Measurements from ENCODE around the gene SELENOV.

SELENOV gene

DNA sequence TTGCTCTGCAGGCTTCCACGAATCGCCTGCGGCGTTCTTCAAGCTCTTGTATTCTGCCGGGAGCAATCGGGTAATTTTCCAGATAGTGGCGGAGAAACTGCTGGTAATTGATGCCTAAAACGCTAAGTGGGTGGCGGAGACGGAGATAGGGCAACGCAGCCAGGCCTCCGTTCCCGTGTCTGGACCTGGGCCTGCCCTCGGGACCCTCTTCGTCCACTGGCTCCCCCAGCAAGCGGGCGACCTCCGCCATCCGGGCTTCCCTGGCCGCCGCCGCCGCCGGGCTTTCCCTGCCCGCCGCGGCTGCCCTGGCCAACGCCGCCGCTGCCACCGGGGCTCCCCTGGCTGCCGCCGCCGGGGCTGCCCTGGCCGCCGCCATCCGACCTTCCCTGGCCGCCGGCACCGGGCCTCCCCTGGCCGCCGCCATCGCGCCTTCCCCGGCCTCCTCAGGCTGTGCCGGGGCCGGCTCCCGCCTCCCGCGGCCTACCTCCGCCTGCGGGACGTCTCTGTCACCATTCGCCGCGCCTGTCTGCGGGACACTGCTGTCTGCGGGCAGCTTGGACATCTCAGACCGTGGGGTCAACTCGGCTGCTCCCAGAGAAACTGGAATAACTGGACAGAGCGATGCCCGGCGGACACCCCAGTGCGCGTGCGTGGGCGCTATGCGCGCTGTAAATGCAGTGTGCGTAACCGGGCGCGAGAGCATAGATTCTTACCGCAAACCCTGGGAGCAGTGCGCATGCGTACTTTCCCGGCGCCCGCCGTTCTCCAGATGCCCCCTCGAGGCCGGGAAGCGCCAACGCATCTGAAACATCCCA, 24.8 kb downstream of the SELENOV start, which contains the start of gene EID2:
Gene EID2, minus strand, starts transcription at position 644 of the 815 bp plus-strand sequence. Its CDS starts 82 bp downstream, at position 562.
- TF ChIP-seq, protein P1, sequence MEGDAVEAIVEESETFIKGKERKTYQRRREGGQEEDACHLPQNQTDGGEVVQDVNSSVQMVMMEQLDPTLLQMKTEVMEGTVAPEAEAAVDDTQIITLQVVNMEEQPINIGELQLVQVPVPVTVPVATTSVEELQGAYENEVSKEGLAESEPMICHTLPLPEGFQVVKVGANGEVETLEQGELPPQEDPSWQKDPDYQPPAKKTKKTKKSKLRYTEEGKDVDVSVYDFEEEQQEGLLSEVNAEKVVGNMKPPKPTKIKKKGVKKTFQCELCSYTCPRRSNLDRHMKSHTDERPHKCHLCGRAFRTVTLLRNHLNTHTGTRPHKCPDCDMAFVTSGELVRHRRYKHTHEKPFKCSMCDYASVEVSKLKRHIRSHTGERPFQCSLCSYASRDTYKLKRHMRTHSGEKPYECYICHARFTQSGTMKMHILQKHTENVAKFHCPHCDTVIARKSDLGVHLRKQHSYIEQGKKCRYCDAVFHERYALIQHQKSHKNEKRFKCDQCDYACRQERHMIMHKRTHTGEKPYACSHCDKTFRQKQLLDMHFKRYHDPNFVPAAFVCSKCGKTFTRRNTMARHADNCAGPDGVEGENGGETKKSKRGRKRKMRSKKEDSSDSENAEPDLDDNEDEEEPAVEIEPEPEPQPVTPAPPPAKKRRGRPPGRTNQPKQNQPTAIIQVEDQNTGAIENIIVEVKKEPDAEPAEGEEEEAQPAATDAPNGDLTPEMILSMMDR (IDR thresholded peaks at IDR 0.05; ENCODE audit: low read depth, low read length) = peak; percentile 85
- peak; percentile 90 for DNase-seq (ENCODE audit: extremely low read depth, low read depth)

DNA sequence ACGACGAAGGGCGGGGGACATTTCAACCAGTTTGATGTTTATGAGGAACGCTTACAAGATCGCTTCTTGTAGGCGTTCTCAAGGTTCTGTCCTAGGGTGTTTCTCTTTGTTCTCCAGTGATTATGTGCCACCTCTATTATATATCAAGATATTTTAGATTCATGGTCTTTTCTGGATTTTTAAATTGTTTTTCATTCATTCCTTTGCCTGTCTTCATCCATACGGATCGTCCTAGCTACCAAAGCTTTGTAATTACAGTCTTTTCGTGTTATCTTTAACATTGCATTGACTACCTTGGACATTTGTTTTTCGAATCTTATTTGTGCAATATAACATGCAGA, 25.4 kb downstream of the SELENOV start:
- DNase-seq (ENCODE audit: extremely low read depth, low read depth) = no peak
- TF ChIP-seq, protein P1 (IDR thresholded peaks at IDR 0.05; ENCODE audit: low read depth, low read length) = no peak

DNA sequence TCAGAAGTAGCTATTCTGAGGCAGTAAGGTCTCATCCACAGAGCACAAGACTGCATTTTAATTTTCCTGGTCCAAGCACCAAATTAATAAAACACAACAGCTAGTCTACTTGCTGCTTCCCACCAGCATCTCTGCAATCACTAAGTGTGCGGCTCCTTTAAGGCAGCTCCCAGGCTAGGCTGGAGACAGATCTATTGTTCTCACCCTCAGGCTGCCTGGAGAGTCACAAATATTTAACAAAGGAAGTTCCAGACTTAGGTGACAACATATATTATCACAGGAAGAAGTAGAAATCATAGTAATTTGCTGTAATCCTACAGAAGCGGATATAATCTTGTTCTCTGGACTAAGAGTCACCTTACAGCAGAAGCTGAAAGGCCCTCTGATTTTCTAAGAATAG, 27.3 kb downstream of the SELENOV start:
- no peak for DNase-seq (ENCODE audit: extremely low read depth, low read depth)
- TF ChIP-seq, protein P1 (IDR thresholded peaks at IDR 0.05; ENCODE audit: low read depth, low read length) = no peak

DNA sequence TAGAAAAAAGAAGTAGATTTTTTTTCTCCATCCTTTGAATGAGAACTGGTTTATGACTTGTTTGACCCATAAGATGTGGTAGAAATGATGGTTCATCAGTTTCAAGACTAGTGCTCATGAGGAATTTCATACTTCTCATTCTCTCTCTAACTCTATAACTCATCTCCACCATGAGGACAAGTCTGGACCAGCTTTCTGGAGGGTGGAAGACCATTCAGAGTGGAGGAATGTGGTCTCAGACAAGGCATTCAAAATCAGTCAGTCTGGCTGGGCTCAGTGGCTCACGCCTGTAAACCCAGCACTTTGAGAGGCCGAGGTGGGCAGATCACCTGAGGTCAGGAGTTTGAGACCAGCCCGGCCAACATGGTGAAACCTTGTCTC, 28.5 kb downstream of the SELENOV start:
- TF ChIP-seq, protein P1 (IDR thresholded peaks at IDR 0.05; ENCODE audit: low read depth, low read length) = no peak
- DNase-seq (ENCODE audit: extremely low read depth, low read depth) = no peak

DNA sequence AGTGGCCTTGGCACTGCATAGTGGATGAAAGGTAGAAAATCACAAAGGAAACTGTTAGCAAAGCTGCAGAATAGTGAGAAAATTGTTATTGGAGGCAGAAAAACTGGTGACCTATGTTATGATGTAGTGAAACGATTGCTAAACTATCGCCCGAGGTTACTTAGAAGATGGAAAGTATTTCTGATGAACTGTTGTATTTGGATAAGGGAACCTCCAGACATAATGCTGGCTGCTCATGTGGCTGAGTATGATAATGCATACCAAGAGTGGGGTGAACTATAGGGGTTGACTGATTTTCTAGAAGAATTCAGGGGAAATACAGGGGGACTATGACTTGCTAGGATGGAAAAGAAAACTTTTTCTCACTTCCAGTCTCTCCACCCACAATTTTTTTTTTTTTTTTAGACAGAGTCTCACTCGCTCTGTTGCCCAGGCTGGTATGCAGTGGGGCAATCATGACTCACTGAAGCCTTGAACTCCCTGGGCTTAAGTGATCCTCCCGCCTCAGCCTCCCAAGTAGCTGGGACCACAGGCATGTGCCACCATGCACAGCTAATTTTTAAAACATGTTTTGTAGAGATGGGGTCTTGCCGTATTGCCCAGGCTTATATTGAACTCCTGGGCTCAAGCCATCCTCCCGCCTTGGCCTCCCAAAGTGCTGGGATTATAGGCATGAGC, 29.4 kb downstream of the SELENOV start:
- TF ChIP-seq, protein P1 (IDR thresholded peaks at IDR 0.05; ENCODE audit: low read depth, low read length) = no peak
- no peak for DNase-seq (ENCODE audit: extremely low read depth, low read depth)

DNA sequence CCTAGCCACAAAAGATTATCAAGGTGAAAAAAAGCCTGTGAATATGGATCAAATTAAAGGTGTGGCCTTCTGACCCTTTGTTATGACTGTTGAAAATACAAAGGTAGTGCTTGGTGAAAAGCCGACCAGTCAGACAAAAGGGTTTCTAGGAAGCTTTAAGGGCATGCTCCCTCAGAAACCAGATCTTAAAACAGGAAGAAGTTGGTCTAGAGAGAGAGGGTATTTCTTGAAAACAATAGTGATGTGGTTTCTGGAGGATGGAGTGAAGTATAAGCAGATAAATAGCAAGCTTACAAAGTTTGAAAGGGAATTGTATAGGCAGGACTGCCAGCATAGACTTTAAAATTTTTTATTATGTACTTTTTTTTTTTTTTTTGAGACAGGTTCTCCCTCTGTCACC, 30.0 kb downstream of the SELENOV start:
- TF ChIP-seq, protein P1 (IDR thresholded peaks at IDR 0.05; ENCODE audit: low read depth, low read length) = no peak
- DNase-seq (ENCODE audit: extremely low read depth, low read depth) = no peak

DNA sequence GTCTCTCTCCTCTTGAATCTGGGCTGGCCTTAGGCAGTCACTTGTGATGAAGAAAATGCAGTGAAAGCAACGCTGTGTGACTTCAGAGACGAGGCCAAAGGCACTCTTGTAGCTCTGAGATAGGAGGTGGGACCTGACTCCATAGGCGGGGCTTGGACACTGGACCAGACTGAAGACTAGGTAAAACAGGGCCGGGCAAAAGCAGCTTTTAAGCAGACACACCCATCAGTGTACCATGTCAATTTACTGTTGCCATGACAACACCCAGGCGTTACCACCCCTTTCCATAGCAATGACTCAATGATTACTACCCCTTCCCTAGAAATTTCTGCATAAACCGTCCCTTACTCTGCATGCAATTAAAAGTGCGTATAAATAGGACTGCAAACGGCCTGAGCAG, 31.7 kb downstream of the SELENOV start:
- no peak for DNase-seq (ENCODE audit: extremely low read depth, low read depth)
- TF ChIP-seq, protein P1 (IDR thresholded peaks at IDR 0.05; ENCODE audit: low read depth, low read length) = no peak
